Parathyroid adenoma (tissue), 2 donors: ENCODE data around the gene OR10A7.

Source experiments
- H2AFZ ChIP-seq: fragments of 300-600 bp; sonication (generic); one replicate; pipeline ENCODE4 v1.7.0; 2017; ENCODE audit warnings: antibody characterized with exemption, mild to moderate bottlenecking
- H3K27ac ChIP-seq: fragments of 300-600 bp; sonication (generic); one replicate; pipeline ENCODE4 v1.7.0; 2017
- H3K27me3 ChIP-seq: fragments of 300-600 bp; sonication (generic); one replicate; pipeline ENCODE4 v1.7.0; 2017; ENCODE audit warnings: low read length; ENCODE audit not compliant: control insufficient read depth, insufficient read depth
- H3K36me3 ChIP-seq: fragments of 300-600 bp; sonication (generic); one replicate; pipeline ENCODE4 v1.7.0; 2017; ENCODE audit warnings: low read length; ENCODE audit not compliant: control insufficient read depth, insufficient read depth
- H3K4me1 ChIP-seq: fragments of 300-600 bp; sonication (generic); one replicate; pipeline ENCODE4 v1.7.0; 2017; ENCODE audit warnings: control low read depth
- H3K4me2 ChIP-seq: fragments of 300-600 bp; sonication (generic); one replicate; pipeline ENCODE4 v1.7.0; 2017; ENCODE audit warnings: low read length
- H3K4me3 ChIP-seq: fragments of 300-600 bp; sonication (generic); one replicate; pipeline ENCODE4 v1.7.0; 2017; ENCODE audit warnings: low read depth, low read length
- H3K79me2 ChIP-seq: fragments of 300-600 bp; sonication (generic); one replicate; pipeline ENCODE4 v1.7.0; 2017; ENCODE audit warnings: control low read depth
- H3K9ac ChIP-seq: fragments of 300-600 bp; sonication (generic); one replicate; pipeline ENCODE4 v1.7.0; 2017; ENCODE audit warnings: mild to moderate bottlenecking
- H3K9me3 ChIP-seq: fragments of 300-600 bp; sonication (generic); one replicate; pipeline ENCODE4 v1.7.0; 2017; ENCODE audit warnings: low read length; ENCODE audit not compliant: control insufficient read depth
- TF ChIP-seq, protein P1 (sequence below): fragments of 300-600 bp; sonication (generic); IDR thresholded peaks from one replicate; pipeline ENCODE4 v1.7.0; 2017; ENCODE audit warnings: antibody characterized with exemption, mild to moderate bottlenecking
- donor health status: primary hyperparathyroidism.

OR10A7 gene

DNA sequence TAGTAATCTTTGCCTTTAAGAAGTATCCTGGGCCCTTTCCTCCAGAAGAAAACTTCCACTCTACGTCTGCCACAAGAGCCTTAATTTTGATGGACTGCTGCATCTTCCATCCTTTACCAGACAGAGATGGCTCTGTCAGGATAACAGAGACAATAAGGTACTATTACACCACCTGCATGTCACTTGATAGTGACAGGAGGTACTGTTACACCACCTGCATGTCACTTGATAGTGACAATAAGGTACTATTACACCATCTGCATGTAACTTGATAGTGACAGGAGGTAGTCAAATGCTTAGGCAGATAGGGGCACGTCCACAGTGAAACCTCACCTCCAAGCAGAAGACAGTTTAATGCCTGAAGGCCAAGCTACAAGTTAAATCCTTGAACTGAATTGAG is 37.5 kb downstream of the OR10A7 start:
- H3K27ac ChIP-seq, result no peak overlapping the region
- TF ChIP-seq, protein P1, sequence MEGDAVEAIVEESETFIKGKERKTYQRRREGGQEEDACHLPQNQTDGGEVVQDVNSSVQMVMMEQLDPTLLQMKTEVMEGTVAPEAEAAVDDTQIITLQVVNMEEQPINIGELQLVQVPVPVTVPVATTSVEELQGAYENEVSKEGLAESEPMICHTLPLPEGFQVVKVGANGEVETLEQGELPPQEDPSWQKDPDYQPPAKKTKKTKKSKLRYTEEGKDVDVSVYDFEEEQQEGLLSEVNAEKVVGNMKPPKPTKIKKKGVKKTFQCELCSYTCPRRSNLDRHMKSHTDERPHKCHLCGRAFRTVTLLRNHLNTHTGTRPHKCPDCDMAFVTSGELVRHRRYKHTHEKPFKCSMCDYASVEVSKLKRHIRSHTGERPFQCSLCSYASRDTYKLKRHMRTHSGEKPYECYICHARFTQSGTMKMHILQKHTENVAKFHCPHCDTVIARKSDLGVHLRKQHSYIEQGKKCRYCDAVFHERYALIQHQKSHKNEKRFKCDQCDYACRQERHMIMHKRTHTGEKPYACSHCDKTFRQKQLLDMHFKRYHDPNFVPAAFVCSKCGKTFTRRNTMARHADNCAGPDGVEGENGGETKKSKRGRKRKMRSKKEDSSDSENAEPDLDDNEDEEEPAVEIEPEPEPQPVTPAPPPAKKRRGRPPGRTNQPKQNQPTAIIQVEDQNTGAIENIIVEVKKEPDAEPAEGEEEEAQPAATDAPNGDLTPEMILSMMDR, result no peak
- no peak overlapping the region for H3K4me3 ChIP-seq

More for the DNA sequence above, 37.5 kb downstream of the OR10A7 start:
- Histone ChIP-seq H2AFZ (no peak overlapping the region), H3K79me2 (no peaks in the 10 kb centered on the region), H3K9ac (no peak overlapping the region), H3K4me1 (no peaks in the 10 kb centered on the region), H3K4me2 (no peak overlapping the region), H3K36me3 (no peaks in the 10 kb centered on the region), H3K9me3 (no peaks in the 10 kb centered on the region), H3K27me3 (no peaks in the 10 kb centered on the region)
